Activated CD4-positive, alpha-beta T cell treated with anti-CD3 and anti-CD28 coated beads, Interleukin-2, amount 10 ng/mL, durations not matched to agents 7 days and 5 days (primary cell): ENCODE data around the gene RUNX2. TPM values are rescaled to one million over a fixed set of nuclear protein-coding genes. Genes with fewer than 3 reads are reported as not detected.

Experiments used
- CTCF ChIA-PET: fragments of 350-600 bp; sonication (Branson Sonifier 250); formaldehyde crosslinking; loops from one replicate; lab custom pipeline; 2021; ENCODE audit warnings: antibody characterized with exemption; lab: Charles Lee
- POLR2A ChIA-PET: fragments of 350-600 bp; sonication (Branson Sonifier 250); formaldehyde crosslinking; loops from one replicate; lab custom pipeline; 2021; ENCODE audit warnings: antibody characterized with exemption; lab: Charles Lee
- DNase-seq: peaks from one replicate; pipeline ENCODE4 v3.0.0-alpha.2; 2020
- H3K27ac Mint-ChIP-seq: one replicate; pipeline ENCODE4 v1.8.0; 2021; ENCODE audit warnings: mild to moderate bottlenecking, moderate library complexity, mixed read lengths
- H3K27me3 Mint-ChIP-seq: one replicate; pipeline ENCODE4 v1.8.0; 2021; ENCODE audit warnings: mixed read lengths
- H3K36me3 Mint-ChIP-seq: one replicate; pipeline ENCODE4 v1.8.0; 2021; ENCODE audit warnings: low read depth, mixed read lengths
- H3K4me1 Mint-ChIP-seq: one replicate; pipeline ENCODE4 v1.8.0; 2021; ENCODE audit warnings: mixed read lengths
- H3K4me3 Mint-ChIP-seq: one replicate; pipeline ENCODE4 v1.8.0; 2021; ENCODE audit warnings: mild to moderate bottlenecking, moderate library complexity, mixed read lengths
- H3K9me3 Mint-ChIP-seq: one replicate; pipeline ENCODE4 v1.8.0; 2021; ENCODE audit warnings: mixed read lengths
- total RNA-seq, 2 experiments: library from RNA; stranded (reverse); gene quantifications; one replicate each; pipeline ENCODE4 v1.2.3, GENCODE V29; 2021

Gene RUNX2
- total RNA-seq, 2 experiments from 2014 or later: 13.2 to 13.4 TPM

DNA sequence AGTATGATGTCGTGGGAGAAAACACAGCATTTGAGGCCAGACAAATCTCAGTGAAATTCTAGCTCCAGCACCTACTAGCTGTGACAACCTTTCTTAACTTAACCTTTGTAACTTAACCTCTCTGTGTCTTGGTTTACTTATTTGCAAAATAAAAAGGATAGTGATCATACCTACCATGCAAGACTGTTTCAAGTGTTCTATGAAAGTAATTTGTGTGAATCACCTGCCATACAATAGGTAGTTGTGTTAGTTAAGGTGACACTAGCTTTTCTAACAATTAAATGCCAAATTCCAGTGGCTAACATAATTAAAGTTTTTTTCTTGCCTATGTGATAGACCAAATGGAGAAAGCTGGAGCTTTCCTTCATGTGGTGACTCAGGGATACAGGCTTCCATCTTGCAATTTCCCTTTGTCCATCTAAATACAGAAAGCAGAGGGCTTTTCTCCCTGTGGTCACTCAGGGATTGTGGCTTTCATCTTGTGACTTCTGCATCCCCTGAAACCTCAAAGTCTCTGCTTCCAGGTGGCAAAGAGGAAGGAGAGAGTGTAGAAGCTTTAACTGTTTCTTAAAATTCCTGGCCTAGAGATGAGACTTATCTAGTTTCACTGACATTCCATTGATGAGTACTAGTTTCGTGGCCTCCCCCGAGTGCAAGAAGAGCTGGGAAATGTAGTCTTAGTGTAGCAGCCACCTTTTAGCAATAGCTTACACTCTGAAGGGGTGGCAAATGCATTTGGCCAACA lies 376.1 kb downstream of the RUNX2 start:
- no peak for DNase-seq
- POLR2A ChIA-PET: no interaction called here
- Mint-ChIP-seq H3K27me3 (no peaks in the 10 kb centered on the region), H3K27ac (no peak overlapping the region), H3K4me3 (no peak overlapping the region), H3K4me1 (peaks cover 5% of the 10 kb centered on the region), H3K9me3 (no peaks in the 10 kb centered on the region), H3K36me3 (no peaks in the 10 kb centered on the region)
- CTCF ChIA-PET: no interaction called here

DNA sequence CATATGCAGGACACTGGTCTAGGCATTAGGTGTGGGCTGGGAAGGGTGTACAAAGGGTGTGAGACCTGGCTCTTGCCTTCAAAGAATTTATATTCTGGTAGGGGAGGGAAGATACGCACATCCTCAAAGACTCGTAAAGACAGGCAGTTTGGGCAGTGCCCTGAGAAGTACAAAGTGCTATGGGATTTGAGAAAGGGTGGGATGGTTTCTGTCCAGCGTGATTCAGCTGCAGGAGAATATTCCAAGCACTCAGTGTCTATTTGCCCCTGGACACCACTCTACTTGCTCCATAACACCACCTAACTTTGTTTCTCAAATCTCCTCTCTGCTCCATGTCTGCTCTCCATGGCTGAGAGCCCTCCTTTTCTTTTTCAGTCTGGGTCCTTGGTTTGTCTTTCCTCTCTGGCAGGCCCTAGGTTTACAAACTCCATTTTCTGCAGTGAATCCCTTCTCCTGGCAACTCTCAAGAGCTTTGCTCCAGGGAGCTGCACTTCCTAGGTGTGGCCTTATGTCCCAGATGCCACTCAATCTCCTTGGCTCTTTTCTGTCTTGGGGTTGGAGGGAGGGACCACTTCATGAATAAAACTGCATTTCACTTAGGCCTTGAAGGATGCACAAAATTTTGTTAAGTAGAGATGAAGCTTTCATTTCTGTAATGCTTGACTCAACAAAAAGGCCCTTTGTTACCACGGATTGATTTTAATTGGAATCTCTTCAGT lies 377.2 kb downstream of the RUNX2 start:
- H3K27me3 Mint-ChIP-seq: no peaks in the 10 kb centered on the region
- DNase-seq: no peak
- no peak overlapping the region for H3K27ac Mint-ChIP-seq
- POLR2A ChIA-PET: no interaction called here
- H3K4me1 Mint-ChIP-seq: peaks cover 14% of the 10 kb centered on the region
- no peaks in the 10 kb centered on the region for H3K36me3 Mint-ChIP-seq
- no peak overlapping the region for H3K4me3 Mint-ChIP-seq
- CTCF ChIA-PET: interaction anchor here (1.2 kb wide), 1 partner anchor 9 kb away, joined by 5 read pairs; no protein-coding TSS in a partner anchor
- H3K9me3 Mint-ChIP-seq: no peaks in the 10 kb centered on the region

DNA sequence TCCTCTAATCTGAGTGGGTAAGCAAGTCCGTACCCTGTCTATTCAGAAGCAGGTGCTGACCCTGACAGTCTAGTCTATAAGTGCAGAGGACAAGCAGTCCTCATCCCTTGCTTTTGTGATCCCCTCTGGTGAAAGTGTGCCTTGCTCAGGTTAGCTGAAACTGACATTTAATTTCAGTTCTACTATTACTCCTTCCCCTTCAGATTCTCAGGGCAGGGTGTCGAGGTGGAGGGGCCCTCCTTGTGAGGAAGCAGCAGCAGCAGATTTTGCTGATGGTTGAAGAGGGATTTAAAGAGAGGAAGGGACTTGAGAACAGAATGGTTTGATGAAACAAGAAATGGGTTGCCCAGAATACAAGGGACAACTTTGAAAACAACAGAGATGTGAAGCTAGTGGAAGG lies 378.2 kb downstream of the RUNX2 start:
- Mint-ChIP-seq H3K4me1 (peaks cover 25% of the 10 kb centered on the region), H3K4me3 (no peak overlapping the region), H3K9me3 (no peaks in the 10 kb centered on the region), H3K27me3 (no peaks in the 10 kb centered on the region), H3K27ac (no peak overlapping the region), H3K36me3 (no peaks in the 10 kb centered on the region)
- no peak for DNase-seq
- CTCF ChIA-PET: interaction anchor here (0.6 to 1.2 kb wide), 2 partner anchors 27 to 47 kb away, joined by 3 read pairs; no protein-coding TSS in a partner anchor
- POLR2A ChIA-PET: no interaction called here

DNA sequence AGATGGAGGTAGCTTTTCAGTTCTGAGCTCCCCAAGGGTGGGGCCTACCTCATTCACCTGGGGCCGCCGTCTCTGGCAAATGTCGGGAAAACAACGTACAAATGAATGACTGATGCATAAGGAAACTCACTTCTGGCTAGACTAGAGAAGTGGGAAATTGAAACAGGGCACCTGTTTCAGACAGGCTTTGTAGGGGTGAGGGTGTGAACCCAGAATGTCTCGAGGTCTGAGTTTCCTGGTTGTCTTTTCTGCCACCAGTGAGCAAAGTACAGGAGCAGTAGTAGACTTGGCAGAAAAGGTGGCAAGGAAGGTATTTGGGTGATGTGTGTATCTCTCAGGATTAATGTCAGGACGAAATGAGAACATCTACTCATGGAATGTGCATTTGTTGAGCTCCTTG lies 379.0 kb downstream of the RUNX2 start:
- H3K4me1 Mint-ChIP-seq: peaks cover 28% of the 10 kb centered on the region
- no peaks in the 10 kb centered on the region for H3K27me3 Mint-ChIP-seq
- no peaks in the 10 kb centered on the region for H3K36me3 Mint-ChIP-seq
- ChIA-PET POLR2A (no interaction called here), CTCF (interaction anchor here (1.1 to 1.2 kb wide), 3 partner anchors 9 to 28 kb away, joined by 3 read pairs; no protein-coding TSS in a partner anchor)
- no peak overlapping the region for H3K27ac Mint-ChIP-seq
- H3K4me3 Mint-ChIP-seq: no peak overlapping the region
- no peak for DNase-seq
- H3K9me3 Mint-ChIP-seq: no peaks in the 10 kb centered on the region

DNA sequence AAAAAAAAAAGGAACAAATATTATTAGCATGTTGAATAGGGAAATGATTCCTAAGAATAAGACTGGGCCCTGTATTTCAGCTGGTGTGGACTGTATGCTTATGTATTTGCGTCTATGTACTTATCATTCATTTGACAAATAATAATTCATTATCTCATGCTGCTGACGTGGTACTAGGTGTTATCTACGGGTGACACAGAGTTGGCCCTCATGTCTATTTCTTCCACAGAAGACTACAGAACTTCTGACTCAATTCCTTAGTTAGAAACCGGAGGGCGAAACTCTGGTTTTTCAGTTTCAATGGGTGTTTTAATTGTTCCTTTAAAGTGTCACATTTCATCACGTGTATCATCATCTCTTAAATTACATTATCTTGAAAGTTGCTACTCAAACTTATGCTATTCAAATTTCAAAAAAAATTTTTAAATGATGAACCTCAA lies 381.7 kb downstream of the RUNX2 start:
- POLR2A ChIA-PET: no interaction called here
- Mint-ChIP-seq H3K27ac (peak overlapping the region; percentile 82), H3K4me3 (no peak overlapping the region), H3K27me3 (no peaks in the 10 kb centered on the region), H3K4me1 (peaks cover 43% of the 10 kb centered on the region), H3K36me3 (no peaks in the 10 kb centered on the region), H3K9me3 (no peaks in the 10 kb centered on the region)
- CTCF ChIA-PET: interaction anchor here (0.6 kb wide), 1 partner anchor 96 kb away, joined by 4 read pairs; no protein-coding TSS in a partner anchor
- DNase-seq: no peak

DNA sequence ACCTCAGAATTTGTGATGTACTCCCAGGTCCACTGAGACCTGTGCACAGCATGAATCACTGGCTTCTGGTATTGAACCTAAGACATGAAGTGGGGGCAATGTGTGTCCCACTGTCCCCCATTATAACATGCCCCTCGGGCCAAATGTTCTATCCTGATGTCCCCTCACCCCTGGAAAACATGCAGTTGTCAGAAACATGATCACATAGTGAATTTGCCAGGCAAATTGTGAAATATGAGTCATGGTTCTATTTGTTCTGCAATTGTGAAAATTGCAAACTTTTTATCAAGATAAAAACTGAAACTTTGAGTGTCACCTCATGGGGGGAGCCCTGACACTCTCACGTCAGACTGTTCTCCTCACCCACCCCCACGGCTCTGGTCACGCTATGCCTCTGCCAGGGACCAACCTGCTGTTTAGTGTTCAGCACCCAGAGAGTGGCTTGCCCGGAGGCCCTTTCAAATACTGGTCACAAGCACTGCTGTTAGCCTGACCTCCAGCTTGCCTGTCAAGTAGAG lies 382.2 kb downstream of the RUNX2 start:
- no peaks in the 10 kb centered on the region for H3K27me3 Mint-ChIP-seq
- CTCF ChIA-PET: interaction anchor here (0.6 to 0.8 kb wide), 2 partner anchors 13 to 97 kb away, joined by 3 to 4 read pairs; no protein-coding TSS in a partner anchor
- DNase-seq: peak; percentile 53
- H3K36me3 Mint-ChIP-seq: no peaks in the 10 kb centered on the region
- peak overlapping the region; percentile 82 for H3K27ac Mint-ChIP-seq
- H3K9me3 Mint-ChIP-seq: no peaks in the 10 kb centered on the region
- H3K4me1 Mint-ChIP-seq: peaks cover 49% of the 10 kb centered on the region
- H3K4me3 Mint-ChIP-seq: no peak overlapping the region
- POLR2A ChIA-PET: no interaction called here

DNA sequence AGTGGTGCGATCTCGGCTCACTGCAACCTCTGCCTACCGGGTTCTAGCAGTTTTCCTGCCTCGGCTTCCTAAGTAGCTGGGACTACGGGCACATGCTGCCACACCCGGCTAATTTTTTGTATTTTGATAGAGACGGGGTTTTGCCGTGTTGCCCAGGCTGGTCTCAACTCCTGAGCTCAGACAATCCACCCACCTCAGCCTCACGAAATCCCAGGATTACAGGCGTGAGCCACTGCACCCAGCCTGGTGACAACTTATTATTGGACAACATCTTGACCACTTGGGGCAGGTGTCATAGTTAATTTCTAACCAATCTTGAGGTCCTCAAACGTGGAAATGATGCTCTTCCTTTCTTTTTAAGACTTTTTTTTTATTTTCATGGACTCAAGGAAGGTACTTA lies 383.9 kb downstream of the RUNX2 start:
- Mint-ChIP-seq H3K36me3 (no peaks in the 10 kb centered on the region), H3K27me3 (no peaks in the 10 kb centered on the region), H3K9me3 (no peaks in the 10 kb centered on the region), H3K4me3 (no peak overlapping the region), H3K4me1 (peaks cover 56% of the 10 kb centered on the region), H3K27ac (no peak overlapping the region)
- CTCF ChIA-PET: interaction anchor here (1.4 to 1.5 kb wide), 2 partner anchors 9 to 10 kb away, joined by 4 to 5 read pairs; no protein-coding TSS in a partner anchor
- DNase-seq: no peak
- POLR2A ChIA-PET: no interaction called here

DNA sequence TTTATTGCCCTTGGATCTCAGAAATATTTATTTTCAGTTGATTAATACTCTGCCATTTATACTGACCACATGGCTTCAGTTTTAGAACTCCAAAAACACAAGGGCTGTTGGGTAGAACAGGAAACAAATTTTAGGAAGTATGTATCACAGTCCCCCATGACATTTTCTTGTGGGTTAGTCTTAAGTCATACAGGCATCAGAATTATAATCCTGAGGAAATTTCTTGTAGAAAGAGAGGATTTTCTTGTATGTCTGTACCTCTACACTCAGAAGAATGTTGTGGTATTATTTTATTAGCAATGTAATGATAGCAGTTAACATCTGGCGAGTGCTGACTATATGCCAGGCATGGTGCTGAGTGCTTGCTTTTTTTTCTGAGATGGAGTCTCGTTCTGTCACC lies 384.7 kb downstream of the RUNX2 start:
- H3K9me3 Mint-ChIP-seq: no peaks in the 10 kb centered on the region
- peaks cover 56% of the 10 kb centered on the region for H3K4me1 Mint-ChIP-seq
- H3K4me3 Mint-ChIP-seq: no peak overlapping the region
- no peaks in the 10 kb centered on the region for H3K36me3 Mint-ChIP-seq
- ChIA-PET POLR2A (no interaction called here), CTCF (no interaction called here)
- no peak overlapping the region for H3K27ac Mint-ChIP-seq
- H3K27me3 Mint-ChIP-seq: no peaks in the 10 kb centered on the region
- DNase-seq: no peak

Other genes starting within 250 kb of the RUNX2 start
- gene SUPT3H, start 49.6 kb downstream of the RUNX2 start, total RNA-seq: 1 to 10 TPM; 8.7 to 9.0 TPM